Measurements from ENCODE around the gene INO80B.

Gene INO80B

GRCh38 chr2:74454654-74455511, at the start of gene INO80B:
Gene INO80B, plus strand, starts transcription at chr2:74455087. Its CDS starts 30 bp downstream, at chr2:74455117.
- peak; percentile 88 for DNase-seq (ENCODE audit: low read depth, low spot score)
- ChIA-PET CTCF (interaction anchor here (0.8 to 2.5 kb wide), 6 partner anchors 10 to 134 kb away, joined by 3 to 12 read pairs (median 5); partner anchors contain the start of genes CCDC142 and TTC31), POLR2A (interaction anchor here (0.7 to 1.3 kb wide), 5 partner anchors 15 to 75 kb away, joined by 3 to 5 read pairs (median 4); partner anchors contain the start of genes AUP1, CCDC142 and HTRA2)
- no peak for TF ChIP-seq CTCF (IDR thresholded peaks at IDR 0.05; ENCODE audit: insufficient read depth, low read length, missing control alignments)
- H3K4me3 ChIP-seq (ENCODE audit: low read depth, low read length) = peak within 1 kb of the TSS; percentile 76

GRCh38 chr2:74406035-74406434, 48.9 kb upstream of the INO80B start:
- TF ChIP-seq CTCF (IDR thresholded peaks at IDR 0.05; ENCODE audit: insufficient read depth, low read length, missing control alignments) = no peak
- no peak for DNase-seq (ENCODE audit: low read depth, low spot score)
- H3K4me3 ChIP-seq (ENCODE audit: low read depth, low read length) = no peak overlapping the region
- ChIA-PET POLR2A (no interaction called here), CTCF (no interaction called here)

- no peak for DNase-seq (ENCODE audit: low read depth, low spot score)
- H3K4me3 ChIP-seq (ENCODE audit: low read depth, low read length) = no peak overlapping the region
- CTCF ChIA-PET = interaction anchor here (0.9 to 1.6 kb wide), 5 partner anchors 9 to 158 kb away, joined by 3 to 4 read pairs (median 3); no protein-coding TSS in a partner anchor
- TF ChIP-seq CTCF (IDR thresholded peaks at IDR 0.05; ENCODE audit: insufficient read depth, low read length, missing control alignments) = no peak
- POLR2A ChIA-PET = no interaction called here
These were observed 47.2 kb upstream of the INO80B start for GRCh38 chr2:74407682-74408081.

GRCh38 chr2:74413001-74413698, 41.7 kb upstream of the INO80B start:
- ChIA-PET POLR2A (no interaction called here), CTCF (interaction anchor here (0.8 to 2.4 kb wide), 4 partner anchors 8 to 22 kb away, joined by 3 to 12 read pairs (median 6); partner anchors contain the start of genes C2orf81 and WDR54)
- no peak overlapping the region for H3K4me3 ChIP-seq (ENCODE audit: low read depth, low read length)
- DNase-seq (ENCODE audit: low read depth, low spot score) = no peak
- no peak for TF ChIP-seq CTCF (IDR thresholded peaks at IDR 0.05; ENCODE audit: insufficient read depth, low read length, missing control alignments)

GRCh38 chr2:74414441-74414840, 40.4 kb upstream of the INO80B start:
- ChIA-PET CTCF (interaction anchor here (1.1 to 2.4 kb wide), 3 partner anchors 13 to 165 kb away, joined by 3 to 12 read pairs (median 8); no protein-coding TSS in a partner anchor), POLR2A (no interaction called here)

More at GRCh38 chr2:74414441-74414840, 40.4 kb upstream of the INO80B start:
- no peak for DNase-seq (ENCODE audit: low read depth, low spot score)
- H3K4me3 ChIP-seq (ENCODE audit: low read depth, low read length) = no peak overlapping the region; the same call in 1 of the 2 replicates
- no peak for TF ChIP-seq CTCF (IDR thresholded peaks at IDR 0.05; ENCODE audit: insufficient read depth, low read length, missing control alignments)

All from AG04449 (cell line).